HepG2 (cell line): ENCODE results near the gene GSDMA. TPM values are rescaled to one million over a fixed set of nuclear protein-coding genes. Genes with fewer than 3 reads are reported as not detected.

Experiments
- FLYWCH1 ChIP-seq: sonication (generic); formaldehyde crosslinking; IDR thresholded peaks from 2 replicates; pipeline ENCODE4 v1.8.1; 2023; ENCODE audit warnings: mild to moderate bottlenecking, missing genetic modification reagents
- MYC ChIP-seq: sonication (generic); formaldehyde crosslinking; IDR thresholded peaks from 2 replicates; pipeline ENCODE4 v1.9.0; 2021; ENCODE audit warnings: missing genetic modification reagents, borderline replicate concordance
- RFX5 ChIP-seq: IDR thresholded peaks from 2 replicates; pipeline ENCODE4 v1.6.1; 2011; ENCODE audit warnings: low read depth, low read length, improper control_type of control experiment
- SP1 ChIP-seq, 2 experiments: fragments of 450-650 bp in 1 of 2; sonication (generic) in 1 of 2; formaldehyde crosslinking in 1 of 2; IDR thresholded peaks; 2 replicates each; pipeline versions ENCODE4 v1.4.0 to v1.6.1; 2016 to 2020; ENCODE audit warnings: missing genetic modification reagents in 1 of 2
- TBX3 ChIP-seq: fragments of 450-650 bp; IDR thresholded peaks from 2 replicates; pipeline ENCODE4 v1.6.1; 2017; ENCODE audit warnings: antibody characterized with exemption, mild to moderate bottlenecking, inconsistent platforms, borderline replicate concordance
- TSC22D2 ChIP-seq: sonication (generic); formaldehyde crosslinking; IDR thresholded peaks from 2 replicates; pipeline ENCODE4 v1.5.1; 2020; ENCODE audit warnings: missing genetic modification reagents, mild to moderate bottlenecking, borderline replicate concordance
- ZFP36L2 ChIP-seq: sonication (generic); formaldehyde crosslinking; IDR thresholded peaks from 2 replicates; pipeline ENCODE4 v1.4.0; 2020; ENCODE audit warnings: missing genetic modification reagents
- ZKSCAN8 ChIP-seq: IDR thresholded peaks from 2 replicates; pipeline ENCODE4 v1.6.1; 2016; ENCODE audit warnings: borderline replicate concordance, missing genetic modification reagents, missing compliant biosample characterization
- ZNF138 ChIP-seq: sonication (generic); formaldehyde crosslinking; IDR thresholded peaks from 2 replicates; pipeline ENCODE4 v1.5.0; 2020; ENCODE audit warnings: mild to moderate bottlenecking, low read depth, missing genetic modification reagents
- ZNF549 ChIP-seq: sonication (generic); formaldehyde crosslinking; IDR thresholded peaks from 2 replicates; pipeline ENCODE4 v1.5.0; 2020; ENCODE audit warnings: missing genetic modification reagents
- ZNF558 ChIP-seq: sonication (generic); formaldehyde crosslinking; IDR thresholded peaks from 2 replicates; pipeline ENCODE4 v1.9.0; 2022; ENCODE audit warnings: mild to moderate bottlenecking, missing genetic modification reagents, borderline replicate concordance
- polyA plus RNA-seq, 8 experiments: library from polyadenylated mRNA; depleted of rRNA in 3 of 8; stranded (reverse) in 7 of 8; unstranded in 1 of 8; fragments of >200 nt; fragmentation: Illumina TruSeq in 4 of 8; extraction: Trizol in 4 of 8; gene quantifications; 2 replicates each; pipeline versions ENCODE4 v1.2.1 to v1.2.3, GENCODE V29; 2011 to 2016; ENCODE audit warnings: low read depth in 4 of 8, missing spikeins in 1 of 8, mixed read lengths in 1 of 8; ENCODE audit not compliant: insufficient read depth in 1 of 8
- total RNA-seq, 5 experiments: library from RNA; depleted of rRNA; stranded (reverse); fragments of >200 nt; fragmentation: Illumina TruSeq; extraction: Trizol; gene quantifications; 2 replicates each; pipeline ENCODE4 v1.2.3, GENCODE V29; 2016; ENCODE audit warnings: low read depth in 1 of 5
- TF ChIP-seq, protein P1 (sequence below): sonication (generic); formaldehyde crosslinking; IDR thresholded peaks from 2 replicates; pipeline ENCODE4 v1.4.0; 2020; ENCODE audit warnings: missing genetic modification reagents
- TF ChIP-seq, protein P2 (sequence below): sonication (generic); formaldehyde crosslinking; IDR thresholded peaks from 2 replicates; pipeline ENCODE4 v1.4.0; 2020; ENCODE audit warnings: mild to moderate bottlenecking, missing genetic modification reagents, borderline replicate concordance
- TF ChIP-seq, protein P3 (sequence below): sonication (generic); formaldehyde crosslinking; IDR thresholded peaks from 2 replicates; pipeline ENCODE4 v1.8.1; 2022; ENCODE audit warnings: low read depth, mild to moderate bottlenecking, missing genetic modification reagents
- TF ChIP-seq, protein P4 (sequence below): sonication (generic); formaldehyde crosslinking; IDR thresholded peaks from 2 replicates; pipeline ENCODE4 v1.4.0; 2020; ENCODE audit warnings: missing genetic modification reagents

GSDMA gene
- total and polyA plus RNA-seq, 2 of the 13 experiments (the other 11 are each of a cell fraction or from before 2014, with no cell fraction given): not detected

DNA sequence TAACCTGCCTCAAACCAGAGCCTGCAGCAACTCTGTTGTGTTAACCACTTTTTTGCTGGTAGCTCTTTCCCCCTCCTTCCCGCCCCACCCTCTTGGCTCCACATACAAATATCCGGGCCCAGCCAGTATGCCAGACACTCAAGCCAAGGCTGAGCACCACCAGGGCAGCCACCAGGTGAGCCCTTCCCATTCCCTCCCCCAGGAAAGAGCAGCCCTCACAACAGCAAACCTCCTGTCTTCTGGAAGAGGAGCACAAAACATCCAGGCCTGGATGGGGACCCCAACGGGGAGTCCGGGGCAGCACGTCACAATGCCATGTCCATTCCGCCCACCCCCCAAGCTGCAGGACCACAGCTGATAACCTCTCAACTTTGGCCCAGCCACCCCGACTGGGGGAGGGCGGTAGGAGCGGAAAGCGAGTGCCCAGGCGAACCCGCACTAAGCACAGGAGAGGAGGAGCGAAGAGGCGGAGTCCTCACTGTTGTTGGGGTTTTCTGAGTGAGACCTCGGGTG is 36.2 kb upstream of the GSDMA start (continued):
- TF ChIP-seq ZNF549 (CRISPR knock-in tag) (no peak), FLYWCH1 (CRISPR knock-in tag) (no peak), TBX3 (no peak), ZNF138 (no peak), TSC22D2 (no peak; the same call in 1 of the 2 replicates), ZFP36L2 (no peak), SP1 (IDR thresholded peaks at IDR 0.05) (no peak), SP1 (CRISPR knock-in tag; IDR thresholded peaks at IDR 0.05) (no peak), ZKSCAN8 (no peak), MYC (CRISPR knock-in tag) (no peak; the same call in 1 of the 2 replicates), ZNF558 (CRISPR knock-in tag) (no peak), RFX5 (no peak)
- TF ChIP-seq, protein P1, sequence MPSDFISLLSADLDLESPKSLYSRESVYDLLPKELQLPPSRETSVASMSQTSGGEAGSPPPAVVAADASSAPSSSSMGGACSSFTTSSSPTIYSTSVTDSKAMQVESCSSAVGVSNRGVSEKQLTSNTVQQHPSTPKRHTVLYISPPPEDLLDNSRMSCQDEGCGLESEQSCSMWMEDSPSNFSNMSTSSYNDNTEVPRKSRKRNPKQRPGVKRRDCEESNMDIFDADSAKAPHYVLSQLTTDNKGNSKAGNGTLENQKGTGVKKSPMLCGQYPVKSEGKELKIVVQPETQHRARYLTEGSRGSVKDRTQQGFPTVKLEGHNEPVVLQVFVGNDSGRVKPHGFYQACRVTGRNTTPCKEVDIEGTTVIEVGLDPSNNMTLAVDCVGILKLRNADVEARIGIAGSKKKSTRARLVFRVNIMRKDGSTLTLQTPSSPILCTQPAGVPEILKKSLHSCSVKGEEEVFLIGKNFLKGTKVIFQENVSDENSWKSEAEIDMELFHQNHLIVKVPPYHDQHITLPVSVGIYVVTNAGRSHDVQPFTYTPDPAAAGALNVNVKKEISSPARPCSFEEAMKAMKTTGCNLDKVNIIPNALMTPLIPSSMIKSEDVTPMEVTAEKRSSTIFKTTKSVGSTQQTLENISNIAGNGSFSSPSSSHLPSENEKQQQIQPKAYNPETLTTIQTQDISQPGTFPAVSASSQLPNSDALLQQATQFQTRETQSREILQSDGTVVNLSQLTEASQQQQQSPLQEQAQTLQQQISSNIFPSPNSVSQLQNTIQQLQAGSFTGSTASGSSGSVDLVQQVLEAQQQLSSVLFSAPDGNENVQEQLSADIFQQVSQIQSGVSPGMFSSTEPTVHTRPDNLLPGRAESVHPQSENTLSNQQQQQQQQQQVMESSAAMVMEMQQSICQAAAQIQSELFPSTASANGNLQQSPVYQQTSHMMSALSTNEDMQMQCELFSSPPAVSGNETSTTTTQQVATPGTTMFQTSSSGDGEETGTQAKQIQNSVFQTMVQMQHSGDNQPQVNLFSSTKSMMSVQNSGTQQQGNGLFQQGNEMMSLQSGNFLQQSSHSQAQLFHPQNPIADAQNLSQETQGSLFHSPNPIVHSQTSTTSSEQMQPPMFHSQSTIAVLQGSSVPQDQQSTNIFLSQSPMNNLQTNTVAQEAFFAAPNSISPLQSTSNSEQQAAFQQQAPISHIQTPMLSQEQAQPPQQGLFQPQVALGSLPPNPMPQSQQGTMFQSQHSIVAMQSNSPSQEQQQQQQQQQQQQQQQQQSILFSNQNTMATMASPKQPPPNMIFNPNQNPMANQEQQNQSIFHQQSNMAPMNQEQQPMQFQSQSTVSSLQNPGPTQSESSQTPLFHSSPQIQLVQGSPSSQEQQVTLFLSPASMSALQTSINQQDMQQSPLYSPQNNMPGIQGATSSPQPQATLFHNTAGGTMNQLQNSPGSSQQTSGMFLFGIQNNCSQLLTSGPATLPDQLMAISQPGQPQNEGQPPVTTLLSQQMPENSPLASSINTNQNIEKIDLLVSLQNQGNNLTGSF (CRISPR knock-in tag): no peak
- TF ChIP-seq, protein P2, sequence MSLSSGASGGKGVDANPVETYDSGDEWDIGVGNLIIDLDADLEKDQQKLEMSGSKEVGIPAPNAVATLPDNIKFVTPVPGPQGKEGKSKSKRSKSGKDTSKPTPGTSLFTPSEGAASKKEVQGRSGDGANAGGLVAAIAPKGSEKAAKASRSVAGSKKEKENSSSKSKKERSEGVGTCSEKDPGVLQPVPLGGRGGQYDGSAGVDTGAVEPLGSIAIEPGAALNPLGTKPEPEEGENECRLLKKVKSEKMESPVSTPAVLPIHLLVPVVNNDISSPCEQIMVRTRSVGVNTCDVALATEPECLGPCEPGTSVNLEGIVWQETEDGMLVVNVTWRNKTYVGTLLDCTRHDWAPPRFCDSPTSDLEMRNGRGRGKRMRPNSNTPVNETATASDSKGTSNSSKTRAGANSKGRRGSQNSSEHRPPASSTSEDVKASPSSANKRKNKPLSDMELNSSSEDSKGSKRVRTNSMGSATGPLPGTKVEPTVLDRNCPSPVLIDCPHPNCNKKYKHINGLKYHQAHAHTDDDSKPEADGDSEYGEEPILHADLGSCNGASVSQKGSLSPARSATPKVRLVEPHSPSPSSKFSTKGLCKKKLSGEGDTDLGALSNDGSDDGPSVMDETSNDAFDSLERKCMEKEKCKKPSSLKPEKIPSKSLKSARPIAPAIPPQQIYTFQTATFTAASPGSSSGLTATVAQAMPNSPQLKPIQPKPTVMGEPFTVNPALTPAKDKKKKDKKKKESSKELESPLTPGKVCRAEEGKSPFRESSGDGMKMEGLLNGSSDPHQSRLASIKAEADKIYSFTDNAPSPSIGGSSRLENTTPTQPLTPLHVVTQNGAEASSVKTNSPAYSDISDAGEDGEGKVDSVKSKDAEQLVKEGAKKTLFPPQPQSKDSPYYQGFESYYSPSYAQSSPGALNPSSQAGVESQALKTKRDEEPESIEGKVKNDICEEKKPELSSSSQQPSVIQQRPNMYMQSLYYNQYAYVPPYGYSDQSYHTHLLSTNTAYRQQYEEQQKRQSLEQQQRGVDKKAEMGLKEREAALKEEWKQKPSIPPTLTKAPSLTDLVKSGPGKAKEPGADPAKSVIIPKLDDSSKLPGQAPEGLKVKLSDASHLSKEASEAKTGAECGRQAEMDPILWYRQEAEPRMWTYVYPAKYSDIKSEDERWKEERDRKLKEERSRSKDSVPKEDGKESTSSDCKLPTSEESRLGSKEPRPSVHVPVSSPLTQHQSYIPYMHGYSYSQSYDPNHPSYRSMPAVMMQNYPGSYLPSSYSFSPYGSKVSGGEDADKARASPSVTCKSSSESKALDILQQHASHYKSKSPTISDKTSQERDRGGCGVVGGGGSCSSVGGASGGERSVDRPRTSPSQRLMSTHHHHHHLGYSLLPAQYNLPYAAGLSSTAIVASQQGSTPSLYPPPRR (CRISPR knock-in tag): peak; percentile 32; the same call in 1 of the 2 replicates
- TF ChIP-seq, protein P3, sequence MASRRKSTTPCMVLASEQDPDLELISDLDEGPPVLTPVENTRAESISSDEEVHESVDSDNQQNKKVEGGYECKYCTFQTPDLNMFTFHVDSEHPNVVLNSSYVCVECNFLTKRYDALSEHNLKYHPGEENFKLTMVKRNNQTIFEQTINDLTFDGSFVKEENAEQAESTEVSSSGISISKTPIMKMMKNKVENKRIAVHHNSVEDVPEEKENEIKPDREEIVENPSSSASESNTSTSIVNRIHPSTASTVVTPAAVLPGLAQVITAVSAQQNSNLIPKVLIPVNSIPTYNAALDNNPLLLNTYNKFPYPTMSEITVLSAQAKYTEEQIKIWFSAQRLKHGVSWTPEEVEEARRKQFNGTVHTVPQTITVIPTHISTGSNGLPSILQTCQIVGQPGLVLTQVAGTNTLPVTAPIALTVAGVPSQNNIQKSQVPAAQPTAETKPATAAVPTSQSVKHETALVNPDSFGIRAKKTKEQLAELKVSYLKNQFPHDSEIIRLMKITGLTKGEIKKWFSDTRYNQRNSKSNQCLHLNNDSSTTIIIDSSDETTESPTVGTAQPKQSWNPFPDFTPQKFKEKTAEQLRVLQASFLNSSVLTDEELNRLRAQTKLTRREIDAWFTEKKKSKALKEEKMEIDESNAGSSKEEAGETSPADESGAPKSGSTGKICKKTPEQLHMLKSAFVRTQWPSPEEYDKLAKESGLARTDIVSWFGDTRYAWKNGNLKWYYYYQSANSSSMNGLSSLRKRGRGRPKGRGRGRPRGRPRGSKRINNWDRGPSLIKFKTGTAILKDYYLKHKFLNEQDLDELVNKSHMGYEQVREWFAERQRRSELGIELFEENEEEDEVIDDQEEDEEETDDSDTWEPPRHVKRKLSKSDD: no peak
- TF ChIP-seq, protein P4, sequence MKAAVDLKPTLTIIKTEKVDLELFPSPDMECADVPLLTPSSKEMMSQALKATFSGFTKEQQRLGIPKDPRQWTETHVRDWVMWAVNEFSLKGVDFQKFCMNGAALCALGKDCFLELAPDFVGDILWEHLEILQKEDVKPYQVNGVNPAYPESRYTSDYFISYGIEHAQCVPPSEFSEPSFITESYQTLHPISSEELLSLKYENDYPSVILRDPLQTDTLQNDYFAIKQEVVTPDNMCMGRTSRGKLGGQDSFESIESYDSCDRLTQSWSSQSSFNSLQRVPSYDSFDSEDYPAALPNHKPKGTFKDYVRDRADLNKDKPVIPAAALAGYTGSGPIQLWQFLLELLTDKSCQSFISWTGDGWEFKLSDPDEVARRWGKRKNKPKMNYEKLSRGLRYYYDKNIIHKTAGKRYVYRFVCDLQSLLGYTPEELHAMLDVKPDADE (CRISPR knock-in tag): no peak
